Keratinocyte (primary cell): ENCODE results near the gene FAM83E. TPM values are rescaled to one million over a fixed set of nuclear protein-coding genes. Genes with fewer than 3 reads are reported as not detected.

Experiments
- DNase-seq: peaks from one replicate; pipeline ENCODE4 v3.0.0-alpha.2; 2011; ENCODE audit warnings: low read depth, missing footprints, low spot score
- FAIRE-seq: peaks from 2 replicates; lab custom pipeline; 2011; peaks lifted over from hg19 to GRCh38; lab: Jason Lieb, UNC
- H2AFZ ChIP-seq: 2 replicates; pipeline ENCODE4 v1.6.0; 2012; ENCODE audit warnings: low read length, control low read depth, inconsistent platforms; ENCODE audit not compliant: control insufficient read depth
- H3K27ac ChIP-seq: 2 replicates; pipeline ENCODE4 v1.5.1; 2011; ENCODE audit warnings: low read length; ENCODE audit not compliant: control insufficient read depth, insufficient read depth
- H3K27me3 ChIP-seq: 3 replicates; pipeline ENCODE4 v1.6.0; 2011; ENCODE audit warnings: low read length; ENCODE audit not compliant: control insufficient read depth, insufficient read depth; ENCODE audit errors: extremely low read depth
- H3K36me3 ChIP-seq, 2 experiments: 2 replicates in 1 of 2; 3 replicates in 1 of 2; pipeline ENCODE4 v1.5.1; 2011; ENCODE audit warnings: low read length in 2 of 2, mild to moderate bottlenecking in 1 of 2; ENCODE audit not compliant: control insufficient read depth in 2 of 2, insufficient read depth in 2 of 2; ENCODE audit errors: extremely low read depth in 1 of 2
- H3K4me1 ChIP-seq: 3 replicates; pipeline ENCODE4 v1.5.1; 2011; ENCODE audit warnings: low read length; ENCODE audit not compliant: control insufficient read depth, insufficient read depth; ENCODE audit errors: extremely low read depth
- H3K4me2 ChIP-seq: 3 replicates; pipeline ENCODE4 v1.6.0; 2011; ENCODE audit warnings: low read depth, low read length; ENCODE audit not compliant: control insufficient read depth, insufficient read depth; ENCODE audit errors: extremely low read depth
- H3K4me3 ChIP-seq, 3 experiments: fragments of 200-600 bp in 1 of 3; sonication (generic) in 1 of 3; 2 replicates in 2 of 3; 3 replicates in 1 of 3; pipeline ENCODE4 v1.5.1; 2011 to 2016; ENCODE audit warnings: low read length in 3 of 3, mild to moderate bottlenecking in 3 of 3, control low read depth in 2 of 3, inconsistent platforms in 1 of 3, low read depth in 1 of 3, mixed read lengths in 1 of 3, mixed run types in 1 of 3, moderate library complexity in 1 of 3; ENCODE audit not compliant: control insufficient read depth in 2 of 3, insufficient read depth in 2 of 3; ENCODE audit errors: extremely low read depth in 1 of 3
- H3K79me2 ChIP-seq: 2 replicates; pipeline ENCODE4 v1.6.0; 2012; ENCODE audit warnings: low read length; ENCODE audit not compliant: control insufficient read depth, insufficient read depth
- H3K9ac ChIP-seq: 3 replicates; pipeline ENCODE4 v1.6.0; 2011; ENCODE audit warnings: low read length; ENCODE audit not compliant: control insufficient read depth, insufficient read depth; ENCODE audit errors: extremely low read depth
- H3K9me1 ChIP-seq: 3 replicates; pipeline ENCODE4 v1.6.0; 2011; ENCODE audit warnings: low read length; ENCODE audit not compliant: control insufficient read depth, insufficient read depth; ENCODE audit errors: extremely low read depth
- H3K9me3 ChIP-seq: 2 replicates; pipeline ENCODE4 v1.5.1; 2012; ENCODE audit warnings: low read depth, low read length; ENCODE audit not compliant: control insufficient read depth
- H4K20me1 ChIP-seq: 3 replicates; pipeline ENCODE4 v1.6.0; 2011; ENCODE audit warnings: low read length; ENCODE audit not compliant: control insufficient read depth, insufficient read depth; ENCODE audit errors: extremely low read depth
- EZH2 ChIP-seq: IDR thresholded peaks from one replicate; pipeline ENCODE4 v1.6.1; 2012; ENCODE audit warnings: inconsistent platforms, mild to moderate bottlenecking, low read length, moderate library complexity
- dilution Hi-C: fragments of 300-500 bp; cut with MboI; formaldehyde crosslinking; loops from one replicate; pipeline ENCODE4 v1.7.0; 2020; ENCODE audit warnings: low sequenced_read_pairs; ENCODE audit not compliant: extremely low pct_ligation_motif_present
- polyA plus RNA-seq, 5 experiments: library from polyadenylated mRNA; depleted of rRNA in 3 of 5; stranded (reverse) in 3 of 5; stranded (forward) in 1 of 5; unstranded in 1 of 5; fragments of >200 nt; gene quantifications; 1 replicate in 1 of 5; 2 replicates in 3 of 5; 3 replicates in 1 of 5; pipeline versions ENCODE4 v1.2.1 to v1.2.3, GENCODE V29; 2011 to 2012; ENCODE audit warnings: missing spikeins in 2 of 5, low read depth in 1 of 5, low replicate concordance in 1 of 5
- TF ChIP-seq, protein P1 (sequence below), 3 experiments: IDR thresholded peaks in 1 of 3; conservative IDR thresholded peaks in 1 of 3; optimal IDR thresholded peaks in 1 of 3; 2 replicates in 2 of 3; 3 replicates in 1 of 3; pipeline versions ENCODE3 to v1.5.1; 2011; ENCODE audit warnings: low read length in 3 of 3, mild to moderate bottlenecking in 3 of 3, moderate library complexity in 2 of 3, control low read depth in 1 of 3, inconsistent platforms in 1 of 3; ENCODE audit not compliant: insufficient read depth in 2 of 3; ENCODE audit errors: extremely low read depth in 1 of 3

The FAM83E gene
- polyA plus RNA-seq, 1 donor (not counting 4 experiments of a cell fraction or from before 2014, with no cell fraction given), result 0.17 TPM

DNA sequence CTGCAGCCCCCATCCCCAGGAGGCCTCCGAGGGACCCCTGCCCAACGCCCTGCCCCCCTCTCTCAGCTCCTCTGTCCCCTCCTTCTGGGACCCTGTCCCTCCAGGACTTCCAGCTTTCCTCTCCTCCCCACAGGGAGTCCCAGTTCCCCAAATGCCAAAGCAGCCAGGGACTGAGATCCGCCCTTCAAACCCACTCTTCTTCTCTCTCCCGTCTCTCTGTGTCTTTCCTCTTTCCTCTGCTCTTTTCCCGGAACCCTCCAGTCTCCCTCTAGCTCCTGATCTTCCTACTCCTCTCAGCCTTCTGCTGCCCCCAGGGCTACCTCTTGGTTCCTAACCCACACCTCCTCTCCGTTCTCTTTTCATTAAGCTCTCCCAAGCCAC, 30.7 kb upstream of the FAM83E start:
- no peaks in the 10 kb centered on the region for H4K20me1 ChIP-seq
- peak overlapping the region; percentile 88 for H3K4me2 ChIP-seq
- H3K27ac ChIP-seq, result no peak overlapping the region
- no peaks in the 10 kb centered on the region for H3K9me1 ChIP-seq
- no peaks in the 10 kb centered on the region for H3K36me3 ChIP-seq
- FAIRE-seq, result no peak
- dilution Hi-C loops, result no loop called here
- DNase-seq, result no peak
- H3K27me3 ChIP-seq, result peaks cover 5% of the 10 kb centered on the region
- H3K4me1 ChIP-seq, result peaks cover 20% of the 10 kb centered on the region
- no peak for TF ChIP-seq EZH2
- TF ChIP-seq, protein P1, sequence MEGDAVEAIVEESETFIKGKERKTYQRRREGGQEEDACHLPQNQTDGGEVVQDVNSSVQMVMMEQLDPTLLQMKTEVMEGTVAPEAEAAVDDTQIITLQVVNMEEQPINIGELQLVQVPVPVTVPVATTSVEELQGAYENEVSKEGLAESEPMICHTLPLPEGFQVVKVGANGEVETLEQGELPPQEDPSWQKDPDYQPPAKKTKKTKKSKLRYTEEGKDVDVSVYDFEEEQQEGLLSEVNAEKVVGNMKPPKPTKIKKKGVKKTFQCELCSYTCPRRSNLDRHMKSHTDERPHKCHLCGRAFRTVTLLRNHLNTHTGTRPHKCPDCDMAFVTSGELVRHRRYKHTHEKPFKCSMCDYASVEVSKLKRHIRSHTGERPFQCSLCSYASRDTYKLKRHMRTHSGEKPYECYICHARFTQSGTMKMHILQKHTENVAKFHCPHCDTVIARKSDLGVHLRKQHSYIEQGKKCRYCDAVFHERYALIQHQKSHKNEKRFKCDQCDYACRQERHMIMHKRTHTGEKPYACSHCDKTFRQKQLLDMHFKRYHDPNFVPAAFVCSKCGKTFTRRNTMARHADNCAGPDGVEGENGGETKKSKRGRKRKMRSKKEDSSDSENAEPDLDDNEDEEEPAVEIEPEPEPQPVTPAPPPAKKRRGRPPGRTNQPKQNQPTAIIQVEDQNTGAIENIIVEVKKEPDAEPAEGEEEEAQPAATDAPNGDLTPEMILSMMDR (optimal IDR thresholded peaks at IDR 0.05 in 1 of 3, IDR thresholded peaks at IDR 0.05 in 1 of 3, conservative IDR thresholded peaks at IDR 0.05 in 1 of 3; ENCODE audit: extremely low read depth in 1 of 3, insufficient read depth in 2 of 3, low read length in 3 of 3), result no peak
- H2AFZ ChIP-seq, result peak overlapping the region; percentile 85
- no peaks in the 10 kb centered on the region for H3K9me3 ChIP-seq
- H3K9ac ChIP-seq, result peak overlapping the region; percentile 62
- H3K79me2 ChIP-seq, result no peaks in the 10 kb centered on the region
- peak overlapping the region; percentile 51 to 84 (median 67) for H3K4me3 ChIP-seq

DNA sequence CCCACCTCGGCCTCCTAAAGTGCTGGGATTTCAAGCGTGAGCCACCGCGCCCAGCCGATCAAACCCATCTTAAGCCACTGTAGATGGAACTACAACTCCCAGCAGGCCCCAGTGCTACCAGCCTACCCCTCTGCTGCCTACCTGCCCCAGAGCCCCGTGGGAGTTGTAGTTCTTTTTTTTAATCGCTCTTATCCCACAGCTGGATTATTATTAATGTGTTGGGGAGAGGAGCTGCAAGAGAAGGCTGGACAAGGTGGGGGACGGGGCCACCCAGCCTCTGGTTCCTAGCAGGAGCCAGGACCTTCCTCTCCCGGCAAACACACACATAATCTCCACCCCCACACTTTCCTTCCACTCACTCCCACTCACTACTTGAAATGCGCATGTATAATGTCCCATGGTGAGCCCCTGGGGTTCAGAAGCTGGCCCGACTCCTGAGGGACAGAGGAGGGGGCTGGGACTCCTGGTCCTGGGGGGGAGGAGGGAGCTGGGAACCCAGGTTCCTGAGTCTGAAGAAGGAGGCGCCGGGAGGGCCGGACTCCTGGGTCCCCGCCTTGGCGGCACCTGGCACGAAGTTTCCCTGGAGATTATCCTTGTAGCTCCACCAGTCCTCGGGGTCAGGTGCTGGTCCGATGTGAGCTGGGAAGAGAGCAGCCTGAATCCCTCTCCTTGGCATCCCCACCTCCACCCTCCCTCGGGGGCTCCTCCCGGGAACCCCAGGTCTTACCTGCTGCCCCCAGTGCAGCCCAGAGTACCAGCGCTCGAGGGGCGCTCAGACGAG, 30.2 kb upstream of the FAM83E start:
- no peaks in the 10 kb centered on the region for H3K36me3 ChIP-seq
- H3K4me3 ChIP-seq, result peak overlapping the region; percentile 51 to 84 (median 67)
- no peak overlapping the region for H3K9ac ChIP-seq
- peaks cover 5% of the 10 kb centered on the region for H3K27me3 ChIP-seq
- no peaks in the 10 kb centered on the region for H3K9me3 ChIP-seq
- DNase-seq (no peak), FAIRE-seq (no peak)
- no peak overlapping the region for H3K27ac ChIP-seq
- no peaks in the 10 kb centered on the region for H4K20me1 ChIP-seq
- H3K4me1 ChIP-seq, result peaks cover 21% of the 10 kb centered on the region
- TF ChIP-seq, protein P1 (optimal IDR thresholded peaks at IDR 0.05 in 1 of 3, IDR thresholded peaks at IDR 0.05 in 1 of 3, conservative IDR thresholded peaks at IDR 0.05 in 1 of 3; ENCODE audit: extremely low read depth in 1 of 3, insufficient read depth in 2 of 3, low read length in 3 of 3), result no peak
- TF ChIP-seq EZH2, result no peak
- H2AFZ ChIP-seq, result peak overlapping the region; percentile 65
- no peaks in the 10 kb centered on the region for H3K9me1 ChIP-seq
- peak overlapping the region; percentile 88 for H3K4me2 ChIP-seq
- dilution Hi-C loops, result no loop called here
- no peaks in the 10 kb centered on the region for H3K79me2 ChIP-seq
